ENCODE measurements around the gene NUMB.
"Not testable (repeated sequence)": the region's sequence is repeated elsewhere in the genome, so short reads cannot be mapped to it uniquely, and the experiment has no call there.

Gene NUMB

GRCh38 chr14:73368616-73369015 lies 89.7 kb downstream of the NUMB start:
- no peak overlapping the region for H3K4me3 ChIP-seq (ENCODE audit: low read length)
- no peak for TF ChIP-seq CTCF (conservative IDR thresholded peaks at IDR 0.05; ENCODE audit: low read depth, low read length)
- DNase-seq (ENCODE audit: low read depth), result no peak

GRCh38 chr14:73365727-73366126 lies 92.6 kb downstream of the NUMB start:
- no peak for DNase-seq (ENCODE audit: low read depth)
- TF ChIP-seq CTCF (conservative IDR thresholded peaks at IDR 0.05; ENCODE audit: low read depth, low read length), result no peak
- no peak overlapping the region for H3K4me3 ChIP-seq (ENCODE audit: low read length)

GRCh38 chr14:73364559-73364958 lies 93.8 kb downstream of the NUMB start:
- no peak overlapping the region for H3K4me3 ChIP-seq (ENCODE audit: low read length)

GRCh38 chr14:73359445-73359844 lies 98.9 kb downstream of the NUMB start:
- DNase-seq (ENCODE audit: low read depth), result no peak
- no peak overlapping the region for H3K4me3 ChIP-seq (ENCODE audit: low read length)
- no peak for TF ChIP-seq CTCF (conservative IDR thresholded peaks at IDR 0.05; ENCODE audit: low read depth, low read length)

More at GRCh38 chr14:73364559-73364958, 93.8 kb downstream of the NUMB start:
- no peak for TF ChIP-seq CTCF (conservative IDR thresholded peaks at IDR 0.05; ENCODE audit: low read depth, low read length)
- no peak for DNase-seq (ENCODE audit: low read depth)

GRCh38 chr14:73358187-73358586 lies 100.2 kb downstream of the NUMB start:
- no peak for TF ChIP-seq CTCF (conservative IDR thresholded peaks at IDR 0.05; ENCODE audit: low read depth, low read length)
- DNase-seq (ENCODE audit: low read depth), result no peak
- H3K4me3 ChIP-seq (ENCODE audit: low read length), result no peak overlapping the region

GRCh38 chr14:73349091-73349490 lies 109.3 kb downstream of the NUMB start:
- not testable (repeated sequence) for H3K4me3 ChIP-seq (ENCODE audit: low read length); DNase-seq (ENCODE audit: low read depth)

GRCh38 chr14:73344319-73344718 lies 114.0 kb downstream of the NUMB start:
- TF ChIP-seq CTCF (conservative IDR thresholded peaks at IDR 0.05; ENCODE audit: low read depth, low read length), result no peak
- DNase-seq (ENCODE audit: low read depth), result no peak
- no peak overlapping the region for H3K4me3 ChIP-seq (ENCODE audit: low read length)

GRCh38 chr14:73342670-73343069 lies 115.7 kb downstream of the NUMB start:
- H3K4me3 ChIP-seq (ENCODE audit: low read length), result no peak overlapping the region
- no peak for TF ChIP-seq CTCF (conservative IDR thresholded peaks at IDR 0.05; ENCODE audit: low read depth, low read length)
- DNase-seq (ENCODE audit: low read depth), result no peak

Data from retinal pigment epithelial cell (primary cell).